ENCODE data around the gene PSPC1. TPM values are rescaled to one million over a fixed set of nuclear protein-coding genes. Genes with fewer than 3 reads are reported as not detected.

PSPC1 gene
- total RNA-seq, 1 donor from 2014 or later = 41.5 TPM

GRCh38 chr13:19767966-19768365 is 14.8 kb downstream of the PSPC1 start:
- ATAC-seq (no peak), DNase-seq (no peak)
- no peak overlapping the region for H3K27ac ChIP-seq
- H3K27me3 ChIP-seq = no peaks in the 10 kb centered on the region
- no peak for TF ChIP-seq CTCF (IDR thresholded peaks at IDR 0.05)
- no peaks in the 10 kb centered on the region for H3K9me3 ChIP-seq
- no peak overlapping the region for H3K4me3 ChIP-seq
- peaks cover 67% of the 10 kb centered on the region for H3K36me3 ChIP-seq
- peaks cover 4% of the 10 kb centered on the region for H3K4me1 ChIP-seq
- intact Hi-C loops (cut with DNase I) = no loop called here

- no peak for DNase-seq
- no peaks in the 10 kb centered on the region for H3K4me1 ChIP-seq
- no peak overlapping the region for H3K4me3 ChIP-seq
- H3K9me3 ChIP-seq = no peaks in the 10 kb centered on the region
- intact Hi-C loops (cut with DNase I) = no loop called here
- no peaks in the 10 kb centered on the region for H3K27me3 ChIP-seq
- ATAC-seq = no peak
- H3K36me3 ChIP-seq = peaks cover 71% of the 10 kb centered on the region
- TF ChIP-seq CTCF (IDR thresholded peaks at IDR 0.05) = no peak
- H3K27ac ChIP-seq = no peak overlapping the region
Observed at GRCh38 chr13:19766591-19766990, 16.2 kb downstream of the PSPC1 start.

GRCh38 chr13:19764237-19764636 is 18.5 kb downstream of the PSPC1 start:
- ATAC-seq (no peak), DNase-seq (no peak)
- Histone ChIP-seq H3K4me1 (no peaks in the 10 kb centered on the region), H3K36me3 (peaks cover 54% of the 10 kb centered on the region), H3K9me3 (no peaks in the 10 kb centered on the region), H3K27me3 (no peaks in the 10 kb centered on the region), H3K4me3 (no peak overlapping the region), H3K27ac (no peak overlapping the region)
- no peak for TF ChIP-seq CTCF (IDR thresholded peaks at IDR 0.05)
- intact Hi-C loops (cut with DNase I) = no loop called here

GRCh38 chr13:19763618-19764017 is 19.1 kb downstream of the PSPC1 start:
- DNase-seq (no peak), ATAC-seq (no peak)
- TF ChIP-seq CTCF (IDR thresholded peaks at IDR 0.05) = no peak
- H3K27ac ChIP-seq = no peak overlapping the region
- no peaks in the 10 kb centered on the region for H3K4me1 ChIP-seq
- intact Hi-C loops (cut with DNase I) = no loop called here
- no peak overlapping the region for H3K4me3 ChIP-seq
- H3K36me3 ChIP-seq = peaks cover 55% of the 10 kb centered on the region
- H3K27me3 ChIP-seq = no peaks in the 10 kb centered on the region
- no peaks in the 10 kb centered on the region for H3K9me3 ChIP-seq

GRCh38 chr13:19759669-19760068 is 23.1 kb downstream of the PSPC1 start:
- Histone ChIP-seq H3K27me3 (no peaks in the 10 kb centered on the region), H3K4me1 (no peaks in the 10 kb centered on the region), H3K27ac (no peak overlapping the region), H3K36me3 (peaks cover 78% of the 10 kb centered on the region), H3K9me3 (no peaks in the 10 kb centered on the region), H3K4me3 (no peak overlapping the region)
- DNase-seq (no peak), ATAC-seq (no peak)
- intact Hi-C loops (cut with DNase I) = no loop called here
- TF ChIP-seq CTCF (IDR thresholded peaks at IDR 0.05) = no peak

- ATAC-seq = no peak
- Histone ChIP-seq H3K36me3 (peaks cover 69% of the 10 kb centered on the region), H3K27me3 (no peaks in the 10 kb centered on the region), H3K9me3 (no peaks in the 10 kb centered on the region), H3K4me3 (no peak overlapping the region), H3K4me1 (no peaks in the 10 kb centered on the region), H3K27ac (no peak overlapping the region)
- intact Hi-C loops (cut with DNase I) = no loop called here
- TF ChIP-seq CTCF (IDR thresholded peaks at IDR 0.05) = no peak
- no peak for DNase-seq
Observed at GRCh38 chr13:19742643-19743042, 40.1 kb downstream of the PSPC1 start.
